Left forelimb (tissue), 1 donor: ENCODE measurements around the gene BSG.
"Not testable (repeated sequence)": the region's sequence is repeated elsewhere in the genome, so short reads cannot be mapped to it uniquely, and the experiment has no call there.

ENCODE experiments used
- DNase-seq: peaks from one replicate; pipeline ENCODE4 v3.0.0-alpha.2; 2018; ENCODE audit warnings: low spot score

The BSG gene

DNA sequence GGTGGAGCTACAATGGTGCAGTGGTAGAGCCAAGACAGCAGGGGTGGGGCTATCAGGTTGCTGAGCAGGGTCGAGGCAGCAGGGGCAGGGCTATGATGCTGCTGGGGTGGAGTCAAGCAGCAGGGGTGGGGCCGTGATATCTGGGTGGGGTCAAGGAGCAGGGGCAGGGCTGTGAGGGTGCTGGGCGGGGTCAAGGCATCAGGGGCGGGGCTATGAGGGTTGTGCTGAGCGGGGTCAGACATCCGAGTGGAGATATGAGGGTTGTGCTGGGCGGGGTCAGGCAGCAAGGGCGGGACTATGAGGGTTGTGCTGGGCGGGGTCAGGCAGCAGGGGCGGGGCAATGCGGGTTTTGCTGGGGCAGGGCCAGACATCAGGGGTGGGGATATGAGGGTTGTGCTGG is 32.0 kb downstream of the BSG start:
- no peak for DNase-seq

DNA sequence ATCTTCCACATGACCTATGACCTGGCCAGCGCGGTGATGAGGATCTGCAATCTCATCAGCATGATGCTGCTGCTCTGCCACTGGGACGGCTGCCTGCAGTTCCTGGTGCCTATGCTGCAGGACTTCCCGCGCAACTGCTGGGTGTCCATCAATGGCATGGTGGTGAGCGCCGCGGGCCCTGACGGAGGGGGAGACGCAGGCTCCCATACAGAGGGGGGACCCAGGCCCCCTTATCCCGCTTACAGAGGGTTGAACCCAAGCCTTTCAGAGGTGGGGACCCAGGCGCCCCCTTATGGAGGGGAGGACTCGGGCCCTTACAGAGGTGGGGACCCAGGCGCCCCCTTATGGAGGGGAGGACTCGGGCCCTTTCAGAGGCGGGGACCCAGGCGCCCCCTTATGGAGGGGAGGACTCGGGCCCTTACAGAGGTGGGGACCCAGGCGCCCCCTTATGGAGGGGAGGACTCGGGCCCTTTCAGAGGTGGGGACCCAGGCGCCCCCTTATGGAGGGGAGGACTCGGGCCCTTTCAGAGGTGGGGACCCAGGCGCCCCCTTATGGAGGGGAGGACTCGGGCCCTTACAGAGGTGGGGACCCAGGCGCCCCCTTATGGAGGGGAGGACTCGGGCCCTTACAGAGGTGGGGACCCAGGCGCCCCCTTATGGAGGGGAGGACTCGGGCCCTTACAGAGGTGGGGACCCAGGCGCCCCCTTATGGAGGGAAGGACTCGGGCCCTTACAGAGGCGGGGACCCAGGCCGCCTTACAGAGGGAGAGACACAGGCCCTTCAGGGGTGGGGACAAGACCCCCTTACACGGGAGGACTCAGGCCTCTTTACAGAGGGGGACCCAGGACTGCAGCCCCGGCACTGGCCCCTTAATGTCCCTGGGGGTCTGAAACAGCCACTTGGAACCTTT is 32.9 kb downstream of the BSG start:
- DNase-seq: not testable (repeated sequence)

DNA sequence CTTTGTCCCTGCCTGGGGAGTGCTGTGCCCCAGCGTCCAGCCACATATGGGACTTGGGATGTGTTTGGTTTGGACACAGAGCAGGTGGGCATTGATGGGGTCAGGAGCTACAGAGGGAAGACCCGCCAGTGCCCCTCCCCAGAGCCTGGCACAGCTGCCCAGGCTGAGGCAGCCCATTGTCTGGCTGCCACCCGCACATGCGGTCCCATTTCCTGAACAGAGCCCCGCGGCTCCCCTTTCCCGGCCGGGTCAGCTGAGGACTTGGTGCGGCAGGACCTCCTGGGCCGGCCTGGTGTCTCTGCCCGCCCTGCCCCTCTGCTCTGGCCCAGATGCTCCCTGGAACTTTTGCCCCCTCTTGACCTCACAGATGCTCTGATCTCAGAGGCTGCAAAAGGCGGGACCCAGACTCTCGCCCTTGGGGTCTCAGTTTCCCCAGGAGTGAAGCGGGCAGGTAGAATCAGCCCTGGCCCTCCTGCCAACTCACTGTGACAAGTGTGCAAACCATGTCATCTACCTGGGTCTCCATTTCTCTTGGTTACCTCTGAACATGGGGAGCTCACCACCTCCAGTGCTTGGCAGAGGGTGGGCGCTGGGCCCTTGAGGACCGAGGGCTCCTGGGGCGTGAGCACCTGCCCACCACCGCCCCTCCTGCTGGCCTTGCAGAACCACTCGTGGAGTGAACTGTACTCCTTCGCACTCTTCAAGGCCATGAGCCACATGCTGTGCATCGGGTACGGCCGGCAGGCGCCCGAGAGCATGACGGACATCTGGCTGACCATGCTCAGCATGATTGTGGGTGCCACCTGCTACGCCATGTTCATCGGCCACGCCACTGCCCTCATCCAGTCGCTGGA is 35.1 kb downstream of the BSG start:
- DNase-seq: no peak

DNA sequence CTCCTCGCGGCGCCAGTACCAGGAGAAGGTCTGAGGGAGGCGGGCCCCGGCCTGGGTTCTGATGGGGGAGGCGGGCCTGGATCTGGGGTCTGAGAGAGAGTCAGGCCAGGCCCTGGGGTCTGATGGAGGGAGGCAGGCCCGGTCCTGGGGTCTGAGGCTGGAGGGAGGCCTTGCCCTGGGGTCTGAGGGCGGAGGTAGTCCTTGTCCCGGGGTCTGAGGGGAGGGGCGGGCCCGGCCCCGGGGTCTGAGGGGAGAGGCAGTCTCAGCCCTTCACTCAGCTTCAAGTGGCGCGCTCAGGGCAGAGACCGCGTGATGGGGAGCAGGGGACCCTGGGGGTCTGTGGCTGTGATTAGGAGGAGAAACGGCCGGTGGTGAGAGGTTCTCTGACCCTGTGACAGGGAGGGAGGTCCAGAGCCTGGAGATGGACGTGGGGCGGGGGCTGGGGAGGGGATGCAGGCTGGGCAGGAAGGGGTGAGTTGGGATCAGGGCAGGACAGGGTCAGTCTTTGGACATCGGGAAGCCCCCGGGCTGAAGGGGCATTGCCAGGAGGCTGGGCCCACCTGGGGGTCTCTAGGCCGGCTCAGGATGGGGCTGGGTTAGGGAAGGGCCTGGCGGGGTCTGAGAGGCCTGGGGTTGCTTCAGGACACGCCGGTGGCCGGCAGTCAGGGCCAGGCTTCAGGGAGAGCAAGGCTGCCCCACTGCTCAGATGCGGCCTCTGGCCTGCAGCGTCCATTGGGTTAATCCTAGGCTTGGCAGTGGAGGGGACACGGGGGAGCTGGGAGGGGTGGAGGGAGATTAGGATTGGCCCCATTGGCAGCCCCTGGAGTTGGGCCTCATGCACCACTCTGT is 36.0 kb downstream of the BSG start:
- no peak for DNase-seq

DNA sequence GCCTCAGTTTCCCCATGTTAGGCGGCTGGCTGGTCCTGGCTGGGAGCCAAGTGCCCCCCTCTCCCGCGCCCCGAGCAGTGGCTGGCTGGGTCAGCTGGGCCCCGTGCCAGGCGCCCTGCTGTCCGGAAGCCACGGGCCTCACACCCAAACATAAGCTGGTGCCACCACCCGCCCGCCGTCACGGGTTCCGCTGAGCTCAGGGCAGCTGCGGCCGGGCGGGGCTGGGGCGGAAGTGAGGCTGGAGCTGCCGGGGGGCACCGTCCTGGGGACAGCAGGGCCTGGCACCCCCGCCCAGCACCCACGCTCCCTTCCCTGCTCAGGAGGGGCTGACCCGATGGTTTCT is 36.6 kb downstream of the BSG start:
- no peak for DNase-seq

DNA sequence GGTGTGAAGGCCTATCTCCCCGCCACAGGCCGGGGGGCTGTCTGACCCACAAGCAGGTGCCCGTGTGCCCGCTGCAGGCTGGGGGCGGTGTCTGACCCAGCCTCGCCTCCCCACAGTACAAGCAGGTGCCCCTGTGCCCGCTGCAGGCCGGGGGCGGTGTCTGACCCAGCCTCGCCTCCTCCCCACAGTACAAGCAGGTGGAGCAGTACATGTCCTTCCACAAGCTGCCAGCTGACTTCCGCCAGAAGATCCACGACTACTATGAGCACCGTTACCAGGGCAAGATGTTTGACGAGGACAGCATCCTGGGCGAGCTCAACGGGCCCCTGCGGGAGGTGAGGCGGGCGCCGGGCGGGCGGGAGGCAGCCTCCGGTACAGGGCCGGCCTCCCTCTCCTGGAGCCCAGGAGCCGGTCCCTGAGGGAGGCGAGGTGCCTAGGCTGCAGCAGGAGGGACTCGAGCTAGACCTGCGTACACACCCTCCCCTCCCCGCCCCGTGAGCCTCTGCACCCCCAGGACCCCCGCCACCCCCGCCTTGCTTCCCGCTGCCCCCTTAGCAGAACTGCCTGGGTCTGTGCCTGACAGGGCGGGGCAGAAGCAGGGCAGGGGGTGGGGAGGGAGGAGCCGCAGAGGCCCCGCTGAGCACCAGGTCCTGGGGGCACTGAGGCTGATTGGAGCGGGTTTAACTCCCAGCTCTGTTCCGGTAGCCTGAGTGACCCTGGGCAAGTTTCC is 37.8 kb downstream of the BSG start:
- no peak for DNase-seq

DNA sequence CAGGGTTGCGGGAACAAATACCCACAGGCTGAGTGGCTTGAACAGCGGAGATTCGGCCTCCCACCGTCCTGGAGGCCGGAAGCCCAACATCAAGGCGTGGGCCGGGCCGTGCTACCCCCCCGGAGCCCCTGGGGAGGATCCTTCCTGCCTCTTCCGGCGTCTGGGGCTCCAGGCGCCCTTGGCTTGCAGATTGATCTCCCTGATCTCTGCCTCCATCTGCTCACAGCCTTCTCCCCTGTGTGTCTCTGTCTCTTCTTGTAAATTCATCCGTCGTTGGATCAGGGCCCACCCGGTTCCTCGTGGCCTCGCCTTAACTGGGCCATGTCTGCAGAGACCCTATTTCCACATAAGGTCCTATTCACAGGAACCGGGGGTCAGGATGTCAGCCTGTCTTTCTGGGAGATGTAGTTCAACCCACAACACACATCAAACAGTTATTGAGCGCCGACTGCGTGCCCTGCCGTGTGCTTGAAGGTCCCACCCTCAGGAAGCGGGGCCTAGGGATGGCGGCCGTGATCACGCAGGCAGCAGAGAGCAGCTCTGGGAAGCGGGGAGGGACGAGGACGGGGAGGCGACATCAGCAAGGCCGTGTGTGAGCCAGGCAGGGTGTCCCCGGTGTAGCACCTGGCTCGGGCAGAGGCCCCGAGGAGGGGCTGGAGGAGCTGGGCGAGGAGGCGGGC is 38.5 kb downstream of the BSG start:
- no peak for DNase-seq

DNA sequence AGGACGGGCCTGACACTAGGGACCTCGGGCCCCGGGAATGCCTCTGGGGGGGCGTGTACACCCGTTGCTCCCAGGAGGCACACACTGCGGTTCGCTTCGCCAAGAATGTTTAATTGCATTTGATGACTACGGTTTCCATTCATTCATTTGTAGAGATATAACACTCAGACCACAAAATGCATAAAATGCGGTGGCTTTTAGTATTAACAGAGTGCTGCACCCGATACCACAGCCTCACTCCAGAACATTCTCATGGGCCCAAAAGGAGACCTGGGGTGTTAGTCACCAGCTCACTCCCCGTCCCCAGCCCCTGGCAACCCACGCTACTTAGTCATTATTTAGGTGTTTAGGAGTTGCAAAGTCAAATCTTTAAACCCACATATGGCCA is 39.1 kb downstream of the BSG start:
- no peak for DNase-seq

DNA sequence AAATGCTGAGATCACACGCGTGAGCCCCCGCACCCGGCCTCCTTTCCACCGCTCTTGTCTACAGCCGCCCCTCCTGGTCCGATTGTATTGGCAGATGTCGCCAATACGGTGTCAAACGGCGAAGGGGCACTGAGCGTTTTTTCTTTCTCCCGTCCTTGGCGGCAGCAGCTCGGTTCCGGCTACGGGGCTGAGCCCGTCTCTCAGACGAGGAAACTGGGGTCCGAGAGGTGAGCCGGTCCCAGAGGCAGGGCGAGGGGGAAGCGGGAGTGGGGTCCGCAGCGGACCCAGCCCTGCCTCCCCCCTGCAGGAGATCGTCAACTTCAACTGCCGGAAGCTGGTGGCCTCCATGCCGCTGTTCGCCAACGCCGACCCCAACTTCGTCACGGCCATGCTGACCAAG is 40.5 kb downstream of the BSG start:
- DNase-seq: no peak

DNA sequence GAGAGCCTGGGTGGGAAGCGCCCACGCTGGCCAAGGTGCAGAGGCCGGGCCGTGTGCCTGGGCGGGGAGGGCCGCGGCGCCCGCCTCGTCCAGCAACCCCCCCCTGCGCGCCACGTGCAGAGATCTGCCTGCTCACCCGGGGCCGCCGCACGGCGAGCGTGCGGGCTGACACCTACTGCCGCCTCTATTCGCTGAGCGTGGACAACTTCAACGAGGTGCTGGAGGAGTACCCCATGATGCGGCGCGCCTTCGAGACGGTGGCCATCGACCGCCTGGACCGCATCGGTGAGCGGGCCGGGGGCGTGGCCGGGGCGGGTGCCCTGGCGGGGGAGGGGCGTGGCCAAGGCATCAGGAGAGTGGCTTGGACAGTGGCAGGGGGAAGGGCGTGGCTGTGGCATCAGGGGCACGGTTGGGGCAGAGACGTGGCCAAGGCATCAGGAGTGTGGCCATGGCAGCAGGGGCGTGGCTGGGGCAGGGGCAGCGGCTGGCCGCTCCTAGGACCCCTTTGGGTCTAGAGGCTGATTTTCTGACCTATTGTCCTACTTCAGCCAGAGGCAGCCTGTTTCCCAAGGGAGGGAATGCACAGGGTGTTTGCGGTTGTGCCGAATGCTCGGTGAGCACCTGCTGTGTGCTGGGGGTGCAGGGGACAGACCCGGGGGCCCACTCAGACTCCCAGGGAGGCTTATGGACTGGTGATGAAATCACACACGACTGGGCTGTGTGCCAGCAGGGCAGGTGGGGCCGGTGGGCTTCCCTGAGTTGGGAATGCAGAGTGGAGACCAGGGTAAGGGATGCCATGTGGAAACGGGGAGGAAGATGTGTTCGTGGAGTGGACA is 41.6 kb downstream of the BSG start:
- DNase-seq: no peak

DNA sequence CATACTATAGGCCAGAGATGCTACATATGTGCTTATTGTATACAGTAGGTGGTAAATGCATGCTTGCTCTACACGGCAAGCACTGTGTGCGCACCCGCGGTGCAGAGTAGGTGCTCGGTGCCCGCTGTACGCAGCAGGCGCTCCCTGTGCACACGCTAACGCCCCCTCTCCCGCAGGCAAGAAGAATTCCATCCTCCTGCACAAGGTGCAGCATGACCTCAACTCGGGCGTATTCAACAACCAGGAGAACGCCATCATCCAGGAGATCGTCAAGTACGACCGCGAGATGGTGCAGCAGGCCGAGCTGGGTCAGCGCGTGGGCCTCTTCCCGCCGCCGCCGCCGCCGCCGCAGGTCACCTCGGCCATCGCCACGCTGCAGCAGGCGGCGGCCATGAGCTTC is 43.2 kb downstream of the BSG start:
- DNase-seq: no peak

DNA sequence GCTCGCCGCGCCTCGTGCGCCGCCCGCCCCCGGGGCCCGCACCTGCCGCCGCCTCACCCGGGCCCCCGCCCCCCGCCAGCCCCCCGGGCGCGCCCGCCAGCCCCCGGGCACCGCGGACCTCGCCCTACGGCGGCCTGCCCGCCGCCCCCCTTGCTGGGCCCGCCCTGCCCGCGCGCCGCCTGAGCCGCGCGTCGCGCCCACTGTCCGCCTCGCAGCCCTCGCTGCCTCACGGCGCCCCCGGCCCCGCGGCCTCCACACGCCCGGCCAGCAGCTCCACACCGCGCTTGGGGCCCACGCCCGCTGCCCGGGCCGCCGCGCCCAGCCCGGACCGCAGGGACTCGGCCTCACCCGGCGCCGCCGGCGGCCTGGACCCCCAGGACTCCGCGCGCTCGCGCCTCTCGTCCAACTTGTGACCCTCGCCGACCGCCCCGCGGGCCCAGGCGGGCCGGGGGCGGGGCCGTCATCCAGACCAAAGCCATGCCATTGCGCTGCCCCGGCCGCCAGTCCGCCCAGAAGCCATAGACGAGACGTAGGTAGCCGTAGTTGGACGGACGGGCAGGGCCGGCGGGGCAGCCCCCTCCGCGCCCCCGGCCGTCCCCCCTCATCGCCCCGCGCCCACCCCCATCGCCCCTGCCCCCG is 43.8 kb downstream of the BSG start:
- no peak for DNase-seq

DNA sequence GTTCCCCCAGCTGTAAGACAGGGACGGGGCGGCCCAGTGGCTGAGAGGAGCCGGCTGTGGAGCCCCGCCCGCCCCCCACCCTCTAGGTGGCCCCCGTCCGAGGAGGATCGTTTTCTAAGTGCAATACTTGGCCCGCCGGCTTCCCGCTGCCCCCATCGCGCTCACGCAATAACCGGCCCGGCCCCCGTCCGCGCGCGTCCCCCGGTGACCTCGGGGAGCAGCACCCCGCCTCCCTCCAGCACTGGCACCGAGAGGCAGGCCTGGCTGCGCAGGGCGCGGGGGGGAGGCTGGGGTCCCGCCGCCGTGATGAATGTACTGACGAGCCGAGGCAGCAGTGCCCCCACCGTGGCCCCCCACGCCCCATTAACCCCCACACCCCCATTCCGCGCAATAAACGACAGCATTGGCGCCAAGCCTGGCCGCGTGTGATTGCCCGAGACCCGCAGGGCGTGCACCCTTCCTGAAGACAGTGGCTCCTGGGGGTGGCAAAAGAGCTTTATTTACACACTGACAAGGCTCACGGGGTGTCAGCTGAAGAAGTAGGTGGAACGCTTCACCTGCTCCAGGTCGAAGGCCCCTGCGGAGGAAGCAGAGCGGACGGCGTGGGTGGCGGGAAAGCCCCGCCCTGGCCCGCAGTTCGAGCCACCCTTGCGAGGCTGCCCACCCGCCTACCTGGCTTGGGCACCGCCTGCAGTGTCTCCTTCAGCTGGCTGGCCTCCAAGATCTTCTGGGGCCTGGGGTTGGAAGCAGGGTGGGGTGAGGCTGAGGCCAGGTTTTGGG is 44.5 kb downstream of the BSG start:
- no peak for DNase-seq

DNA sequence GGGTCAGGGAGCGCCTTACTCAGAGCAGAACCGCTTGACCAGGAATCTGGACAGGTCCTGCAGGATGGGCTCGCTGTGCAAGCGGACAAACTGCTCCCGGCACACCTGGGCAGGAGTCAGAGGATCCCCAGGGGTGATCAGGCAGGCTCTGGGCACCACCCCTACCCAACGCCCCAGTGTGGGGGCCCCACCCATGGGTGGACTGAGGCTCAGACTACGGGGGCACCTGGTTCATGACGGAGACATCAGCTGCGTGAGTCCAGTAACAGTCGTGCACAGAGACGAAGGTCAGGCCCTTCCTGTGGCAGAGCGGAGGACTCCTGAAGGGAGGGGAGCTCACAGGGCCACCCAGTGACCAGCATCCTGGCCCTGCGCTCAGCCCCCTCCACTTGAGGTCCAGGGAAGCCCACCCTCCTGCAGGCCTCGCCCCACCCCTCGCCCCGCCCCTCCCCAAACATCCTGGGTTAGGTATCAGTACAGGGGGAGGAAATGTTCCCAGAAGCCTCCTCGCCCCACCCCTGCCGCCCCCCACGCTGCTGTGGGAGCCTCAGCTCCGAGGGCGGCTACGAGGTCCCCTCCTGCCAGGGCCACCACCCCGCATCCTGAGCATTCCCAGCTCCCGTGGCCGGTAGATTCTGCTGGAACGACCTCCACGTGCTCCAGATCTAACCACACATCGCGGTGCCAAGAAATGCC is 45.3 kb downstream of the BSG start:
- no peak for DNase-seq

DNA sequence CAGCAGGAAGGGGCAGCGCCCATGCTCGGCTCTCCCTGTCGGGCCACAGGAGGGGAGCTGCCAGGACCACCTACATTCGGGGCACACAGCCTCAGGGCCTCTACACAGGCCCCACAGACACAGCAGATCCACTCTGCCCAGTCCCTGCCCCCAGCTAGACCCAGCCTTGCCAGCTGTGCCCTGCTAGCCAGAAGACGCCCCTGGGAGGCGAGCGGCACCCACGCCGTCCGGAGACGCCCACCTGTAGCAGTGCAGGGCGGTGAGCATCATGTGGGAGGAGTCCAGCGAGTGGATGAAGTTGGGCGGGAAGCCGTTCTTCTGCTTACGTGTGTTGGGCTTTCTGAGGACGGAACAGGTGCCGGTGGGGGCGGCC is 45.8 kb downstream of the BSG start:
- DNase-seq: no peak

DNA sequence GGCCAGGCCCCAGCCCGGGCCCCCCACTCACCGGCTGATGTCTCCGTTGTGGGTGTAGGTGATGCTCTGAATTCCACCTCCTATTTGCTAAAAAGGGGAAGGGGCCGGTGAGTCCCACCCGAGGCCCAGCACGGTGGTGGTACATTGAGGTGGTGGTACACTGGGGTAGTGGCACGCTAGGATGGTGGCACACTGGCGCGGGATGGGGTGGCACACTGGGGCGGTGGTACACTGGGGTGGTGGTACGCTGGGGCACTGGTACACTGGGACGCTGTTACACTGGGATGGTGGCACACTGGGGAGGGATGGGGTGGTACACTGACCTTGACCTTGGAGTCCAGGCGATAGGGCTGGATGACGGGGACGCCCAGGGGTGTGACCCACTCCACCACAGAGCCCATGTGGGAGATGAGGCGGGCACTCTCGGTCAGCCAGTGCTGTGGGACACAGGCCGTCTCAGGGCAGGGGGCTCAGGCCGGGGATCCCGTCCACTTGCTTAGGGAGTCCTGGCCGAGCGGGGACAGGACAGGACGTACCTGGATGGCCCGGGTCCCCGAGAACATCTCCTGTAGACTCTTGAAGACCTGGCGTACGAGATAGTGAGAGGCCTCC is 46.4 kb downstream of the BSG start:
- no peak for DNase-seq

DNA sequence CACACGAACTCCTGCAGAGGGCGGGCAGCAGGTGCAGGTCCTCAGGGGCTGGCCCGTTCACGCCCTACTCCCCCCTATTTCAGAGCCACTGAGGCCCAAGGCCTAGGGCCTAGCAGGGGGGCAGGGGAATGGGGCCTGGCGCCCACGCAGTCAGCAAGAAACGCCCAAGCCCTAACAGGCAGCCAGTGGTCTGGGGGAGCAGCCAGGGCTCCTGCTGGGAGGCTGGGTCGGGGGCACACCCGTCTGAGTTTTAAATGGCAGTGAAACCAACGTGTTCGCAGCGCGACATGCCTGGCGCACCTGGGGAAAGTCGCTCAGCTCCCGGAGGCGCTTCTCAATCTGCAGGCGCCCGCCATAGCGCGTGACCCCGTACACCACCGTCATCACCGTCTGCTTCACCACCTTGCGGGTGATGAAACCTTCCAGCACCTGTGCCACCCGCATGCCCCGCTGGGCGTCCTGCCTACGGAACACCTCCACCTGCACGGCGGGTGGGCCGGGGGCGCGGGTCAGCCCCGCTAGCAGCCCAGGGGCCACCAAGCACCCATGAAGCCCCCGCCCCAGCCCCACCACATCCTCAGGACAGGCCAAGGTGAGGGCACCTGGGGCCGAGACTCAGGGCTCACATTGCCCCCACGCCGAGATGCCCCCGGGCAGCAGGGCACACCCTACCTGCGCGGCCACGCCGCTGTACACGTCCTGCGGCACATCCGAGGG is 47.0 kb downstream of the BSG start:
- DNase-seq: no peak
